CD4-positive, alpha-beta T cell treated with Interleukin-1 beta for 1 hour (primary cell): ENCODE measurements around the gene RIPK4.

Experiments
- DNase-seq, 2 donors: peaks; one replicate each; pipeline ENCODE4 v3.0.0-alpha.2; 2020 to 2022

The RIPK4 gene

DNA sequence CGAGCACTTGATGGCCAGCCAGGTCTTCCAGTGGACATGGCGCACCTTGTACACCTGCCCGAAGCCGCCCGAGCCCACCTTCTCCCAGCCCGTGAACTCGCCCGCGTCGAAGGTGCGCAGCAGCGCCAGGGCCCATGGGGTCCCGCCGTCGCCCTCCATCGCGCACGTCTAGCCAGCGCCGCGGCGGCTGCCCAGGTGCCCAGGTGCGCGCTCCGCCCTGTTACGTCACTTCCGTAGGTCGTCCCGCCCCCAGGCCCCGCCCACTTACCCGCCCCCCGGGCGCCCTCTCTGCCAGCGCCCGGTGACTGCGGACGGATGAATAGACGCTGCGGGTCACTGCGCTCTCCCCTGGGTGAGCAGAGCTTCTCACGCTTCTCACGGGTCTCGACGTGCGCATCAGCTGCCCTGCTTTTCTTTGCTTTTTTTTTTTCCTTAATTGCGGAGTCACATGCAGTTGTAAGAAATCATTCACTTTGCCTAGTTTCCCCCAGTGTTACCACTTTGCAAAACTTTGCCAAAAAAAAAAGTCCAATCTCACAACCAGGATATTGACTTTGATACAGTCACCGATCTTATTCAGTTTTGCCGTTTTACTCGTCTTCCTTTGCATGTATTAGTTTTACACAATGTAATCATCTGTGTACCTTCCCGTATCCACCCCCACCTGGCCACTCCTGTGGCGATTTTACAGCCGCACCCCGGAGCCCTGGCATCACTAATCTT is at the start of gene RIPK4:
Gene RIPK4 (minus strand): TSS at position 170 of the 723 bp plus-strand sequence. CDS start 11 bp downstream, at position 159.
- DNase-seq: peak; percentile 56 to 68

DNA sequence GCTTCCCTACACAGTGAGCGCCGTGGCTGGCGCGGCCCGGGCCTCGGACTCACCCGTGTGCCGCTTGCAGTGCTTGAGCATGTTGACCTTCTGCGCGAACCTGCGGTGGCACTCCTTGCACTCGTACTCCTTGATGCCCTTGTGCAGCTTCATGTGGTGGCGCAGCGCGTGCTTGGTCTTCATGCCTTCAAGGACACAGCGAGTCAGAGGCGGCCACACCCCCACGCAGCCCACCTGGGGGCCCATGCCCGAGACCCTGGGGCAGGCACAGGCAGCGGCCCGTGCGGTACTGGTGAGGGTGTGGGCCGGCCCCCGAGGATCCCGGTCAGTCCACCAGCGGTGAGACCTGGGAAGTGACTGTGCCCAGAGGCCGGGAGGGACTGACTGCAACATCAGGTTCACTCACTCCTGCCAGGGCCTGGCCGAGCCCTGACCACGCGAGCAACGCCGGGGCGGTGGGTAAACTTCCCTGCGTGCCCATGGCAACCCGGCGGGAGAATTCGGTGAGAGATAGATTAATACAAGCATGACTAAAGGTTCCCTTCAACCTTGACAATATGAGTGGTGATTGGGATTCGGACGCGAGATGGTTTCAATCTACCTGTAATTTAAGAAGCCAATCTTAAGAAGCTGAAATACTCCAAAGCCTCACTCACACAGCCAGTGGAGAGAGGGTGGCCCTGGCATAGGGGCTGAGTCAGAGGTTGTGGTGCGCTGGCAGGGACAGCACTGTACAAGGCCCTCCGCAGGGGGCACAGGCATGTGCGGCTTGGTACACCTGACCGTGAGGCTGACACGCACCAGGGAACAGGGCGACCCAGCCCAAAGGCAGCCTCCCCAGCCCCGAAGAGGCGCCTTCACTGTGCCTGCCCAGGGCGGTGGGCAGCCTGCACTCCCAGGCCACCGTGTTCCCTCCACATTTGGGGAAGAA is 49.1 kb upstream of the RIPK4 start:
- DNase-seq: no peak

DNA sequence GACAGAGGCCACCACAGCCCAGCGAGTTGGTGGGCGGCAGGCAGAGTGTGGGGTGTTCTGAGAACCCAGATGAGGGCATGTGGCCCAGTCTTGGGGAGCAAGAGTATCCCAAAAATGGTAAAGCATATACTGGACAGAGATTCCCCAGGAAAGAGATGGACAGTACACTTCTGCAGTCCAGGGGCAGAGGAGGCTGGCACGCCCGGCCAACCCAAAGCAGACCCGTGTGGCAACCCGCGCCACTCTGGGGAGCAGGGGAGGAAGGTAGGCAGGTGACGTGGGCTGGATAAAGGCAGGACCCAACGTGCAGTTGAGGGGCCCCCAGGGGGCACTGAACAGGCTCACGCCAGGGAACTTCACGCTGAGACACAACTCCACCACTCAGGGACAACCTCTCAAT is 46.4 kb upstream of the RIPK4 start:
- no peak for DNase-seq

DNA sequence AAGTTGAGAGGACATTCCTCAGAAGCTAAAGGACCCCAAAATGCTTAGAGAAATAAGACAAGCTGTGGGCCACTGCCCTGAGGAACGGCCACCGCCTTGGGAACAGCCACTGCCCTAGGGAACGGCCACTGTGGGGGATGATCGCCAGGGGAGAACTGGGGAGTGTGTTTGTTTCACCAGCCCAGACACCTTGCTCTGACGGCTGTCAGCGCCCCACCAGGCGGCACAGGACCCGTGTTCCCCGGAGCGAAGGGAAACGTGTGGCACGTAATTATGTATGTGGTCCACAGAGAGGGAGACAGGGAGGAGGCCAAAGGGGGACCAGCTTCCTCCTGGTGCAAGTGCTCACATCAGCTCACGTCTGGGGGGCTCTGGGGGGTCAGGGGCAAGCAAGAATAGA is 45.8 kb upstream of the RIPK4 start:
- DNase-seq: no peak

DNA sequence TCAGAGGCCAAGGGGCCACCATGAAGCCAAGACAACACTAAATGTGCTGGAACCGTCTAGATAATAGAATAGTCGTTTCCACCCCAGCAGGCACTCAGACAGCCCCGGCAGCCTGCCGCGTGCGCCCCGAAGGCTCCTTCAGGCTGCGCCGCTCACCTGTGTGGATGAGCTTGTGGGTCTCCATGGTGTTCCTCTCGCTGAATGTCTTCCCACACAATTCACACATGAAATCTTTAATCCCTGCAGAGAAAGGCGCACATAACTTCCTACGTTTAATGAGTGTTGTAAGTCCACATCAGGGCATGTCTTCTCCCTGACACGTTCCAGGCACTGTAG is 43.7 kb upstream of the RIPK4 start:
- no peak for DNase-seq

DNA sequence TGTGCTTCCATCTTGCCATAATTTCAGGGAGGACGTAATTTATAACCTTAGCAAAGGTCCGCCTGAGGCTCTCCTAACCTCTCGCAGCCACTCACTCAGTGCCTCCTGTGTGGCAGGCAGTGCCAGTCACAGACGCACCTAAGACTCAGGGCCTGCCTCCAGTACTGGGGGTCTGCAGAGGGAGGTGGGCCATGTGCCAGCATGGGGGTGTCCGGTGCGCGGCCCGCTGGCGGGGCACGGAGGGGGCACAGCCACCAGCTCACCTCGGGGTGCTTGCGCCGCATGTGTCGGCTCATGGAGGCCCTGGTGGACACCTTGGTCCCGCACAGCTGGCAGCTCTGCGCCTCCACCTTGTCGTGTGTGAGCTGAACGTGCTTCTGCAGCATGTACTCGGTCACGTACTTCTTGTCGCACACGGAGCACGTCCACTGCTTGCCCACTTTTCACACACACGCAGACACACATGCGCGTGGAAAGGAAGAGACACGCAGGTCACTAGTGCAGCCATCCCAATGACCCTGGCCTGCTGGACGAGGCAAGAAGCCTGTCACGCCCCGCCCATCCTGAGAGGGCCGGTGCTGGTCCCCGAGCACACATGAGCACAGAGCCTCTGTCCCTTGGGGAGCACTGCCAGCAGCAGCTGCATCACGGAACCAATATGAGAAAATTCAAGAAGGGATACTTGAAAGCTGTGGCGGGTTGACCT is 43.2 kb upstream of the RIPK4 start:
- DNase-seq: no peak

DNA sequence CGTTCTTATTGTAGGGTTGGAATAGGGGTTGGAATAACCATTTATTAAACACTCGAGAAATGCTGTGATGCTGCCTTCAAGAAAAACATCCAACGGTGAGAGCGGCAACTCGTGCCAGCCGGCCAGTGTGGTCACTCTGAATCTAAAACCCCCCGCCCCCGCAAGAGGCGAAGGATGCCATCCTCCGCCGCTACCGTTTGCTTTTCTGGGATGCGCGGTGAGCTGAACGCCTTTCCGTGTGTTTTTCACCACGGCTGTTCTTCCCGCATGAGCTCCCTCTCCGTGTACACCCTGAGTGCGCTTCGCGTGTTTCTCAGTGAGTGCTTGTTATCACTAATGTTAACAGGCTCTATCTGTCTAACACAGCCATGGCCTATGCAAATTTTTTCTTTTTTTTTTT is 42.0 kb upstream of the RIPK4 start:
- no peak for DNase-seq

DNA sequence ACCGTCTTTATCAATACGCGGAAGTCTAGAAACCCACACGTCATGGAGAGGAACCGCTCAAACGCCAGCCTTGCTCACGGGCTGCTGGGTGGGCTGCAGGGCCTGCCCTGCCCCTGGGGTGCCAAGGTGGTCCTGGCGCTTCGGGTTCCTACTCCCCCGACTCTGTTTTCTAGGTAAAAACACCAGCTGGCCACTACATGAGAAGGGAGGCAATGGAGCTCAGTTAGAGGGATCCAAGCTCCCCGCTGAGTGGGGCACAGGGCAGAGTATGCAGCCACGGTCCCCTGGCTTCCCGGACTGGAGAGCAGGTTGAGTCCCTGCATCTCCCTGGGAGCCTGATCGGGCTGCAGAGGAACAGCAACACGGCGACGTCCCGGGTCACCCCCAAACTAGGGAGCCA is 41.2 kb upstream of the RIPK4 start:
- DNase-seq: no peak

DNA sequence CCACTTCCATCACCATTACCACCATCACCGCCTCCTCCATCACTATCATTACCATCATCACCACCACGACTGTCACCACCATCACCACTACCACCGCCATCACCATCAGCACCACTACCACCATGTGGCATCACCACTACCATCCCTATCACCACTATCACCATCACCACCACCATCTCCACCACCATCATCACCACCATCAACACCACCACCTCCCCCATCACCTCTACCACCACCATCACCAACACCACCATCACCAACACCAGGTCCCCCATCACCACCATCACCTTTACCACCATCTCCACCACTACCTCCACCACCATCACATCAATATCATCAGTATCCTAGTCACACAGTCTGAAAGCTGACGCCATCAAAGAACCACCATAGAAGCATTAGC is 39.9 kb upstream of the RIPK4 start:
- no peak for DNase-seq

DNA sequence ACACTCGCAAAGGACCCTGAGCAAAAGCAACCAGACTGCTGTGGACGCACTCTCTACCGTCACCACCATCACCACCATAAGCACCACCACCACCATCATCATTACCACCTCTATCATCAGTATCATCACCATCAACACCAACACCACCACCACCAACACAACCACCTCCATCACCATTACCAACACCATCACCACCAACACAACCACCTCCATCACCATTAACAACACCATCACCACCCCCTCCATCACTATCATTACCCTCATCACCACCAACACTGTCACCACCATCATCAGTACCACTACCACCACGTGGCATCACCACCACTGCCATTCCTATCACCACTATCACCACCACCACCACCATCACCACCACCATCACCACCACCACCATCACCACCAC is 38.8 kb upstream of the RIPK4 start:
- no peak for DNase-seq

DNA sequence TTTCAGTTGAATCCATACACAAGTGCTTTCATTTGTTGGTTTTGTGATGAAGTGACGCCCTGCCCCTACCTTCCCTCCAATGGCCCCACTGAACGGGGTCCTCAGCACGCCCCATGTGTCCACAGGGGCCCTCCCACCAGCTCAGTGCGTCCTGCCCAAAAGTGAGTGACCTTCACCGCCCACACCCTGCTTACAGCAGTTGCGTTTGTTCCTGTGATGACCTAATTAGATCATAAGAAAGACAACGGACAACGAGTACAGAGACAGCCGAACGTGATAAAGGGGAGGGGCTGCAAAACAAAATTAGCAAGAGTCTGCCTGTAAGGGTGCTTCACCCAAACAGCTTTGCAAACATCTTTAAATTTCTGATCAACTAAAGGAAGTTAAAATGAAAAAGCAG is 38.2 kb upstream of the RIPK4 start:
- no peak for DNase-seq

DNA sequence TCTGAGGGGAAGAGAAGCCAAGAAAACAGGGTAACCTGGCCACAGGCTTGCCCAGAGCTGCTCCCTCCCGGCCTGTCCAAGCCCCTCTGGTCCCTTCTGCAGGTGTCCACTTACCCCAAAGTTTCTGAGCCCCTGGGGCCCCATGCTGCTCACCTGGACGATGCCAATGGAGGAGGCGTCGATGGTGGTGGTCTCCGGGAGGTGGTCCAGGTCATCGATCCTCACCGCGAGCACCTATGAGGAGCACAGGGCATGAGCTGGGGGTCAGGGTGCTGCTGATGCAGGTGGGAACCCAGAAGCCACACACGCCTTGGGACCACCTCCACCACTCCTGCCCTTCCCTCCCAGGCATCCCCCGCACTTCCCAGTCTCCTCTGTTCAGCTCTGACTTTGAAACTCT is 37.5 kb upstream of the RIPK4 start:
- DNase-seq: no peak

DNA sequence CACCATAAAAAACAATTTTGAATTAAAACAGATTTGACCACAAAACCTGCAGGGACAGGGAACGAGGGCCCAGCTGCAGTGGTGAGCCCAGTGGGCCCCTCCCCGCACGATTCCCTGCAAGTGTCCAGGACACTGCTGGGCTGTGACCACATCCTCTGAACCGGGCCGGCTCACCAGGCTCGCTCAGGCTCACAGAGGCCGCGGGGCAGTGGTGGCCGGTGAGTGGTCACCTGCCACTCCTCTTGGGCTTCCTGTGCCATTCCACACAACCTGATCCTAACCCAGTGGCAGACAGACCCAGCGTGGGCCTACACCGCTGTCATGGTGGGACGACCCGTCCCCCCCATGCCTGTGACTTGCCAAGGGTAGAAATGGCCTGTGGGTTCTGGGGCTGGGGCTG is 36.5 kb upstream of the RIPK4 start:
- no peak for DNase-seq

DNA sequence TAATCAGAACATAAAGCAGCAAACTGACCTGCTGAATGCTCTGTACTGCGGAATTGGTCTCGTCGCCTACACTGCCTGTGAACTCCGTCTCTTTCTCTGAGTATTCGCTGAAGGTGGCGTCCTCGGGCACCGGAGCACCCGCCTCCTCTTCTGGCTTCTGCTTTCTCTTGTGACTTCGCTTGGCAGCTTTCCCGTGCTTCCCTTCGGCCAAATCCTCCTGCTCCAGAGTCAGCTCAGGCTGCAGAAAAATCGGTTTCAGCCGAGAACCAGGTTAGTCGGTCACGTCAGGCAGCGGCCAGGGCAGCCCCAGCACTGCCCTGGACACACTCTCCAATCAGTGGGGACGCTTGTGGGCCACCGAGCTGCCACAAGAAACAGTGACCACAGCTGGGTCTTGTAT is 35.8 kb upstream of the RIPK4 start:
- DNase-seq: no peak

DNA sequence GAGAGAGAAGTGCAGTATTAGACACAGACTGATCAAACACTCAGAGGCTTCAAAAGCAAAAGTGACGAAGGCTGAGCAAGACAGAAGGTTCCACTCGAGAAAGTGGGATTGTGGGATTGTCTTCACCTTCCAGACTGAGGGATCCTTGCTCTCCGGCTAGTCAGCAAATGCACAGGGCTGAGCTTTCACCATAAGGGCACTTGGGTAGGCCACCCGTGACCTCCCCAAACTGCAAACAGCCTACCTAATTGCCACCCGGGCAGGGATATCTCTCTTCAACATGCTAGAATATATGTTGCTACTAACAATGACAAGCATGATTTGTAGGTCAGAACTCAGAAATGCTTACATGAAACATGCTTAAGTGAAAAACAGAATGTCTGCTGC is 35.3 kb upstream of the RIPK4 start:
- DNase-seq: no peak

DNA sequence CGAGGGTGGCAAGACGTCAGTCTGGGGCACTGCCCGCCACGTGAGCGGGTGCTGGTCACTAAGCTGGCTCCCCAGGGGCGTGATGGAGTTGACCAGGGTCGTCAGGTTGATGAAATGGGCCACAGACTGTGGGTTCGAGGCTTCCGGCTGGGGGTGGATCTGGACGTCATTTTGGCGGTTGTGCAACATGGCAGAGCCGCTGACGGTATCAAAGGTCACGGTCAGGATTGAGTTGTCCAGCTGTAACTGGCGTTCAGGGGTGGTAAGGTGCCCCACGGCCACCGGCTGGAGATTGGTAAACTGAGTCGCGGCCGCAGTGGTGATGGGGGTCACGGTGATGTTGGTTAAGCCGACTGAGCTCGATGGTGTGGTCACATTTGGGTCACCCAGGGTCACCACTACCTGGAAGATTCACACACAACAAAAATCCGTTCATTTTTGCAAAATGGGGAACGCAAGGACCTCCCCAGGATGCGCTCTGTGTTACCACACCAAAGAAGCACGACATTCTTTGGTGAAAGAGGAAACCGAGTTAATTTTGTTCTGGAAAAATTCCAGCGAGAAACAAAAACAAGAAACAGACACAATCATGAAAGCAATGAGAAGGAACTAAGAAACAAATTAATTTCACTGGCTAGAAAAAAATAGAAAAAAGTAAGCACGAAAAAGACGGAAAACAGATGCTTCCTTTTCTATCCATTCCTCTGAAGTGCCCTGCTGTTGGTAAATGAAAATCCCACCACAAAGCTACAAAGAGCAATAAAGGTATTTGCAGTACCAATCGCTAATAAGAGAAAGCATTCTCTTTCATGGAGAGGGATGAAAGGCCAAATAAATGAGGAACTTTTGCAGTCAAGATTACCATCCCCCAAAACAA is 34.7 kb upstream of the RIPK4 start:
- DNase-seq: no peak

DNA sequence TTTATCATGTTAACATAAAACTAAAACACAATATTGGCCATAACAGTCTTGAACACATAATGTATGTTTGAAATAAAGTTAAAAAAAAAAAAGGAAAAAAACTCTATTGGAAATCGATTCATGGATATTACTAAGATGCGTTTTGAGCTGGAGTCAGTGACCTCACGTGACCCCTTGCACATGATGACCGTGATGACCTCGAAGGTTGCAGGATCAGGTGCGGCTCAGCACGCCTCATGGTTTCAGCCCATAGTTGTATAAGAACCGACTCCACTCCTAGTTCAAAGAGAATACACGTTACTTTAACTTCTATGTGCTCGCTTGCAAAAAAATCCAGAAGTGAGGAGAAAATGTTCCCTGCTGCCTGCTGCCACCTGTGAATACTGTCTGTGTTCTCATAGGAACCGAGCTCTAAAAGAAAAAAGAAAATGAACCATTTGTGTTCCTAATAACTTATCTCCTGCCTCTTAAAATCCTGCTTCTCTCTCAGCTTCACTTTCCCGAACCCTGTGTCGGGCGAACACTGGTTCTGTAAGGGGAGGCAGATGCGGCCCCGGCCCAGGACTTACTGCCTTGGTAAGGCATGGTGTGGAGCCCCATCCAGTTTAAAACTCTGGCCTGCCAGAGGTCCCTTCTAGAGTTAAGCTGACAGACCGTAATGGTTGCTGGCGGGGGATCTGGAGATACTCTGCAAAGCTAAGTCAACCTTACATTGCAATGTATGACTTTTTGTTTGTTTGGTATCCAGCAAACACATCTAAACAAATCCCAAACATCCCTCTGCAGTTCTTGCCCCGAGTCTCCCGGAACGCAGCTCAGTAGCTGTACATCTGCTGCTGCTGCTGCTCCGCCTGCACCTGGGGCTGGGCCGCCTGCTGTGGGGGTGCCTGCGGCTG is 33.8 kb upstream of the RIPK4 start:
- no peak for DNase-seq

DNA sequence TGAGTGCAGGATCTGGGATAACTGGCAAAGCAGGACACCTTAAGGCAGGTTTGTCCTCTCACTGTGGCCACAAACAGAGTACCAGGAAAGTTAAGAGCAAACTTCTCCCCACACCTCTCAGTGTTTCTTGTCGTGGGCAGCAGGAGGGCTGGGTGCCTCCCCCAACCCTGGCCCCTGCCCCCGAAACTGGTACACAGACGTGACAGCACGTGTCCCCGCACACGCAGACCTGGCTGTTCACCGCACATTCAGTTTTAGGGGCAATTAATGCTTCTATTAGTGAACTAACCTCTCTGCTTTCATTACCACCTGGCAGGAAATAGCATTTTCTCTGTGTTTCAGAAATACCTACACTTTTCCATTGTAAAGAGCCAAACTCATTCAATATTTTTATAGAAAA is 32.9 kb upstream of the RIPK4 start:
- no peak for DNase-seq

DNA sequence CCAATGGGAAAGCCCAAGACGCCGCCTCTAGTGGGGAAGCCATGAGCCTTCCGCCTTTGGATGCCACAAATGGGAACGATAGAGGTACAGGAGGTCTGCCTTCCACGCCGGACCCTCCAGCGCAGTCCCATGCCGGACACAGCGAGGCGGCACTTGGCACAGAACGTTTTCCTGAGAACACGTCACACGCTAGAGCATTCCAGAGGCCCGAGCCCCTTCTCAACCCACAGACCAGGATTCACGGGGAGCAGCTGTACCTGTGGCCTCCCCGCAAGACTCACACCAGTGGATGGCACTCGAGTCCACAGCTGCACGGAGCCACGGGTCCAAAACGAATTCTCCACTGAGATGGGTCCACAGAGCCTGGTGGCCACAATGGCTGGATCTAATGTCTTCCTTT is 31.5 kb upstream of the RIPK4 start:
- no peak for DNase-seq

DNA sequence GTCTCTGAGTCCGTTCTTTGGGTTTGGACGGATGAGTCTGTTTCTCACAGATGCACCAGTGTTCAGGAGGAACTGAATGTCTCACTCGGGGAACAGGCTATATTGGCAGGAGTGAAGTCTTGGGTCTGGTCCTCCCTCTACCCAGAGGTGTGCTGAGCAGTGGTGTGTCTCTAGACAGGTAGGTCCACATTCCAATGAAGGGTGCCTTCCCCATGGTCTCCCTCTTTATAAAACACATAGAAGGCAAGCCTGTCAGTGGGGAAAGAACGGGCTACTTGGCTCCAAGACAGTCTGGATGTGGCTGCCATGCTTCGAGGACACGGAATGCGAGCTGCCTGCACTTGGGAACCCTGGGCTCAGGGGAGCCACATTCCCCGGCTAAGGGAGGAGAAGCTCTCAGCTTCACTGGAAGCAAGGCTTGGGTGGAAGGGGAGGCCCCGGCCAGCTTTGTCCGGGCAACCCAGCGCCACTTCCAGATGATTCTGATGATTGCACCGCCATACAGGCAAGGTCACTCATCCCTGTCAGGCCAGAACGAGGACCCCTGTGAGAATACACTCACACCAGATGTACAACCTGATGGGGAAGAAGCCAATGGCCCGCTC is 29.7 kb upstream of the RIPK4 start:
- no peak for DNase-seq

DNA sequence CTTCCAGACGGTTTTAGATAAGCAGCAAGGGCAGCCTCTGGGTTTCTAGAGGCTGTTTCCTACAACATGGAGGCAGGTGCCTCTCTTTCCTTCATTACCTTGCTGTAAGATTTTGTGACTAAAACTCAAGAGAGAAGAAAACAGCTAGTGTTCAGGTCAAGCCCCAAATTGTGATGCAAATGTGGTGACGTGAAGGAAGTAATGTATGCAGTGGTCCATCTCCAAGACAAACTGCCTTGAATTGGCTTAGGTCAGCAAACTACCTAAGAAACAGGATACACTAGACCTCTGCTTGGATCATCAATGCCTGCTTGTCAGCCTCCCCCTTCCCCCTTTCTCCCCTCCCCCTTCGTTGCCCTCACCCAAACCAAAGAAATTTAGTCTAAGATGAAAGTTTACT is 28.9 kb upstream of the RIPK4 start:
- no peak for DNase-seq
